GM23248 (cell line): ENCODE data around the gene CSNK2A1. TPM values are rescaled to one million over a fixed set of nuclear protein-coding genes. Genes with fewer than 3 reads are reported as not detected.

Experiments used
- DNase-seq: peaks from one replicate; pipeline ENCODE4 v3.0.0-alpha.2; 2015
- H2AFZ ChIP-seq: fragments of 200-600 bp; sonication (generic); 2 replicates; pipeline ENCODE4 v1.6.1; 2016; ENCODE audit warnings: antibody characterized with exemption
- H3F3A ChIP-seq: fragments of 200-600 bp; sonication (generic); 2 replicates; pipeline ENCODE4 v1.6.1; 2016; ENCODE audit warnings: mild to moderate bottlenecking, antibody characterized with exemption, mixed run types; ENCODE audit not compliant: insufficient read depth
- H3K27ac ChIP-seq: fragments of 200-600 bp; sonication (generic); 2 replicates; pipeline ENCODE4 v1.5.1; 2016; ENCODE audit warnings: mild to moderate bottlenecking
- H3K27me3 ChIP-seq: fragments of 200-600 bp; sonication (generic); replicated peaks from 2 replicates; pipeline ENCODE4 v1.6.1; 2016; ENCODE audit warnings: mild to moderate bottlenecking; ENCODE audit not compliant: insufficient read depth
- H3K36me3 ChIP-seq: fragments of 200-600 bp; sonication (generic); 2 replicates; pipeline ENCODE4 v1.6.1; 2016; ENCODE audit warnings: low read depth, mild to moderate bottlenecking
- H3K4me1 ChIP-seq: fragments of 200-600 bp; sonication (generic); 2 replicates; pipeline ENCODE4 v1.6.1; 2016; ENCODE audit warnings: mild to moderate bottlenecking; ENCODE audit not compliant: insufficient read depth
- H3K4me2 ChIP-seq: fragments of 200-600 bp; sonication (generic); one replicate; pipeline ENCODE4 v1.6.1; 2016; ENCODE audit warnings: mild to moderate bottlenecking; ENCODE audit not compliant: unreplicated experiment
- H3K4me3 ChIP-seq: fragments of 200-600 bp; sonication (generic); 2 replicates; pipeline ENCODE4 v1.5.1; 2016; ENCODE audit warnings: mild to moderate bottlenecking
- H3K79me2 ChIP-seq: fragments of 200-600 bp; sonication (generic); 2 replicates; pipeline ENCODE4 v1.6.1; 2016; ENCODE audit warnings: mild to moderate bottlenecking; ENCODE audit not compliant: insufficient read depth
- H3K9ac ChIP-seq: fragments of 200-600 bp; sonication (generic); 2 replicates; pipeline ENCODE4 v1.6.1; 2016; ENCODE audit warnings: mild to moderate bottlenecking
- H3K9me2 ChIP-seq: fragments of 200-600 bp; sonication (generic); 2 replicates; pipeline ENCODE4 v1.6.1; 2016; ENCODE audit warnings: mixed run types, mild to moderate bottlenecking, moderate library complexity; ENCODE audit not compliant: insufficient read depth
- H3K9me3 ChIP-seq: fragments of 200-600 bp; sonication (generic); one replicate; pipeline ENCODE4 v1.6.1; 2017; ENCODE audit warnings: low read depth
- H4K20me1 ChIP-seq: fragments of 200-600 bp; sonication (generic); 2 replicates; pipeline ENCODE4 v1.6.0; 2016; ENCODE audit not compliant: insufficient read depth
- EZH2 ChIP-seq: fragments of 200-600 bp; sonication (generic); IDR thresholded peaks from 2 replicates; pipeline ENCODE4 v1.6.1; 2018; ENCODE audit warnings: antibody characterized with exemption, mild to moderate bottlenecking; ENCODE audit not compliant: insufficient read depth, poor library complexity, severe bottlenecking
- EZH2phosphoT487 ChIP-seq: fragments of 200-600 bp; sonication (generic); IDR thresholded peaks from 2 replicates; pipeline ENCODE4 v1.6.1; 2018; ENCODE audit warnings: antibody characterized with exemption, moderate library complexity, mild to moderate bottlenecking, low read depth; ENCODE audit not compliant: insufficient read depth
- WGBS, 2 experiments: methylation state at CpG; one replicate each; pipeline ENCODE4 v1.1.6; 2015 to 2017; ENCODE audit warnings: low lambda C conversion rate in 2 of 2, low coverage in 1 of 2; ENCODE audit errors: missing lambda C conversion rate in 2 of 2; 5-methylcytosine and 5-hydroxymethylcytosine counted together
- in situ Hi-C: fragments of 300-500 bp; cut with MboI; formaldehyde crosslinking; loops from 2 replicates; pipeline ENCODE4 v1.15.0; 2020
- polyA plus RNA-seq: library from polyadenylated mRNA; unstranded; fragments of >200 nt; fragmentation: Nextera tagmentation; extraction: Ambion mirVana; gene quantifications from 2 replicates; pipeline ENCODE4 v1.2.1, GENCODE V29; 2016
- total RNA-seq: library from RNA; depleted of rRNA; stranded (reverse); fragments of >200 nt; shearing (Covaris generic); gene quantifications from 2 replicates; pipeline ENCODE4 v1.2.3, GENCODE V29; 2014

CSNK2A1 gene
- total and polyA plus RNA-seq, 2 experiments from 2014 or later, result 69.0 to 98.8 TPM

GRCh38 chr20:547394-547793 lies 3.8 kb upstream of the CSNK2A1 start:
- no peaks in the 10 kb centered on the region for H3K9me3 ChIP-seq
- no peaks in the 10 kb centered on the region for H3F3A ChIP-seq
- no peak overlapping the region for H2AFZ ChIP-seq
- no peak overlapping the region for H3K27ac ChIP-seq
- H3K9ac ChIP-seq, result no peak overlapping the region
- H3K4me3 ChIP-seq, result no peak overlapping the region
- in situ Hi-C loops, result no loop called here
- H3K79me2 ChIP-seq, result peaks cover 12% of the 10 kb centered on the region
- DNase-seq, result no peak
- H4K20me1 ChIP-seq, result no peaks in the 10 kb centered on the region
- H3K36me3 ChIP-seq, result no peaks in the 10 kb centered on the region
- peaks cover 3% of the 10 kb centered on the region; the same call in 1 of the 2 replicates for H3K4me1 ChIP-seq
- TF ChIP-seq EZH2 (no peak), EZH2phosphoT487 (no peak)
- no peaks in the 10 kb centered on the region; the same call in 1 of the 2 replicates for H3K27me3 ChIP-seq
- H3K9me2 ChIP-seq, result no peaks in the 10 kb centered on the region
- 41 to 51% methylated on average over 1 of the region's 1 CpG for WGBS, 2 experiments
- H3K4me2 ChIP-seq, result no peak overlapping the region

- Histone ChIP-seq H3K79me2 (peaks cover 22% of the 10 kb centered on the region), H3K9me3 (no peaks in the 10 kb centered on the region), H2AFZ (no peak overlapping the region), H3K27ac (no peak overlapping the region), H3F3A (peaks cover 4% of the 10 kb centered on the region; the same call in 1 of the 2 replicates), H3K9ac (no peak overlapping the region), H3K9me2 (no peaks in the 10 kb centered on the region), H3K27me3 (no peaks in the 10 kb centered on the region; the same call in 1 of the 2 replicates), H3K4me3 (no peak overlapping the region), H4K20me1 (0 out of 2 replicates have a peak, but pooled peaks cover 2% of the 10 kb centered on the region), H3K4me1 (peaks cover 3% of the 10 kb centered on the region; the same call in 1 of the 2 replicates), H3K36me3 (no peaks in the 10 kb centered on the region), H3K4me2 (no peak overlapping the region)
- in situ Hi-C loops, result no loop called here
- TF ChIP-seq EZH2 (no peak), EZH2phosphoT487 (no peak)
- no peak for DNase-seq
- WGBS, 2 experiments, result 41 to 49% methylated on average over 3 of the region's 3 CpGs
Observed at GRCh38 chr20:546353-546752, 2.8 kb upstream of the CSNK2A1 start.

- no peaks in the 10 kb centered on the region for H3K27me3 ChIP-seq
- H3K36me3 ChIP-seq, result no peaks in the 10 kb centered on the region; the same call in 1 of the 2 replicates
- no peaks in the 10 kb centered on the region for H3K9me3 ChIP-seq
- peaks cover 25% of the 10 kb centered on the region for H3F3A ChIP-seq
- no peaks in the 10 kb centered on the region for H3K9me2 ChIP-seq
- in situ Hi-C loops, result no loop called here
- H3K4me1 ChIP-seq, result peaks cover 13% of the 10 kb centered on the region
- DNase-seq, result no peak
- H3K27ac ChIP-seq, result peak overlapping the region; percentile 81
- TF ChIP-seq EZH2phosphoT487 (no peak), EZH2 (no peak)
- peaks cover 43% of the 10 kb centered on the region for H3K79me2 ChIP-seq
- H3K4me3 ChIP-seq, result peak overlapping the region; percentile 94
- peak overlapping the region; percentile 98 for H3K4me2 ChIP-seq
- peak overlapping the region; percentile 94 for H3K9ac ChIP-seq
- peaks cover 20% of the 10 kb centered on the region for H4K20me1 ChIP-seq
- WGBS, 2 experiments, result 35 to 39% methylated on average over 6 of the region's 6 CpGs
- H2AFZ ChIP-seq, result peak overlapping the region; percentile 94
Observed at GRCh38 chr20:544153-544725, 649 bp upstream of the CSNK2A1 start.

- H3K4me1 ChIP-seq, result peaks cover 14% of the 10 kb centered on the region
- no peak for TF ChIP-seq EZH2phosphoT487
- TF ChIP-seq EZH2, result no peak
- peaks cover 31% of the 10 kb centered on the region for H4K20me1 ChIP-seq
- H3K36me3 ChIP-seq, result no peaks in the 10 kb centered on the region; the same call in 1 of the 2 replicates
- peaks cover 25% of the 10 kb centered on the region for H3F3A ChIP-seq
- peak overlapping the region; percentile 98 for H3K4me2 ChIP-seq
- H3K4me3 ChIP-seq, result peak overlapping the region; percentile 94
- in situ Hi-C loops, result no loop called here
- DNase-seq, result peak; percentile 36
- H3K9me3 ChIP-seq, result no peaks in the 10 kb centered on the region
- H3K9ac ChIP-seq, result peak overlapping the region; percentile 94
- peak overlapping the region; percentile 94; the same call in 1 of the 2 replicates for H2AFZ ChIP-seq
- peaks cover 57% of the 10 kb centered on the region for H3K79me2 ChIP-seq
- WGBS, 2 experiments, result 0 to 3% methylated on average over 10 to 12 of the region's 12 CpGs
- no peaks in the 10 kb centered on the region for H3K9me2 ChIP-seq
- H3K27me3 ChIP-seq, result no peaks in the 10 kb centered on the region
- H3K27ac ChIP-seq, result peak overlapping the region; percentile 81
Observed at GRCh38 chr20:542777-543368, 717 bp downstream of the CSNK2A1 start.
